HG03159 (cell line): ENCODE measurements around the gene BANF1.

Source experiments
- ATAC-seq: cut with Tn5 transposase; IDR thresholded peaks from one replicate; pipeline ENCODE4 v1.9.1; 2021; ENCODE audit warnings: mild to moderate bottlenecking, moderate library complexity; ENCODE audit not compliant: unreplicated experiment

Gene BANF1

DNA sequence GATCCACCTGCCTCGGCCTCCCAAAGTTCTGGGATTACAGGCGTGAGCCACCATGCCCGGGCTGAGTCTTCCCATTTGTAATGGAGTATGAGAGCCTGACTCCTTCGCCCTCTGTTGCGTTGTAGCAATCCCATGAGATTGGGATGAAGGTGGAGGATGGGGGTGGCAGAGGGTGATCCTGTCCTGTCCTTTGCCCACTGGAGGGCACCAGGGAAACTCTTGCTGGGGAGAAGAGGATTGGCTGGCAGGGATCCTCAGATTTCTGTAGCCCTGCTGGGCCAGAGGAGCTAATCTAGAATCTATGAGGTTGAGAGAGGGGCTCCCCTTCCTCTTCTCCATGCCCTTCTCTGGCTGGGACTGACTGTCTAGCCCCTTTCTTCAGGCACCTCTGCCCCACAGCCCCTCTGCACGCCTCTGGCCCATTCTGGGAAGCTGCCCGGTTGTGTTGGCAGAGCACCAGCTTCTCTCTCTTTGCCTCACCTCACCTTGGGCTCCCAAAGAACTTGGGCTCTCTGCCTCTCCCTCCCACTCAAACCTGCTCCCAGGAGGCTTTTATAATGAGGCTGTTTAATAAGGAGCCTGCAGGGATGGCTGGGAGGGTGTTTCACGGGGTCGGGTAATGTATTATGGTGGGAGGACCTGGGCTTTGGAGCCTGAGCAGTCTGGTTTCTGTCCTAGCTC is 33.5 kb downstream of the BANF1 start:
- ATAC-seq = no peak

DNA sequence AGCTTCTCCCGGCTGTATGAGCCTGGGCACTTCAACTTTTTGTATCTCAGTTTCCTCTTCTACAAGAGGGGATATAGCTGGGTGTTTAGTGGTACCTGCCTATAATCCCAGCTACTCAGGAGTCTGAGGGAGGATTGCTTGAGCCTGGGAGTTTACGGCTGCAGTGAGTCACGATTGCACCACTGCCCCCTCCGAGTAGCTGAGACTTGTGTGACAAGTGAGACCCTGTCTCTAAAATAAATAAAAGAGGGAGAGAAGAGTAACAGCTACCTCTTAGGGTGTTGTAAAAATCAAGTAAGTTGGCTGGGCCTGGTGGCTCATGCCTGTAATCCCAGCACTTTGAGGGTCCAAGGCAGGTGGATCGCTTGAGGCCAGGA is 34.0 kb downstream of the BANF1 start:
- no peak for ATAC-seq

GRCh38 chr11:66037327-66037726 is 35.0 kb downstream of the BANF1 start:
- no peak for ATAC-seq

DNA sequence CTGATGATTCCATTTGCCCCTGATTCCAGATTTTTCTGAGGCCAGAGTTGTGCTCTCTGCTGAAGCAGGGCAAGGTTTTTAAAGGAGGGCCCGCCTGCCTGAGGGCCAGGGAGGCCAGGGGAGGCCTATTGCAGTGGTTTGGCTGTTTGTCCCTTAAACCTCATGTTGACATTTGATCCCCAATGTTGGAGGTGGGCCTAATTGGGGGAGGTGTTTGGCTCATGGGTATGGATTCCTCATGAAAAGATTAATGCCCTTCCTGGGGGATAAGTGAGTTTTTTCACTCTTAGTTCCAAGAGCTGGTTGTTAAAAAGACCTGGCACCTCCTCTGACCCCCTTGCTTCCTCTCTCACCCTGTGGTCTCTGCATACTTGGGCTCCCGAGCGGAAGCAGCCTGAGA is 37.5 kb downstream of the BANF1 start:
- no peak for ATAC-seq

DNA sequence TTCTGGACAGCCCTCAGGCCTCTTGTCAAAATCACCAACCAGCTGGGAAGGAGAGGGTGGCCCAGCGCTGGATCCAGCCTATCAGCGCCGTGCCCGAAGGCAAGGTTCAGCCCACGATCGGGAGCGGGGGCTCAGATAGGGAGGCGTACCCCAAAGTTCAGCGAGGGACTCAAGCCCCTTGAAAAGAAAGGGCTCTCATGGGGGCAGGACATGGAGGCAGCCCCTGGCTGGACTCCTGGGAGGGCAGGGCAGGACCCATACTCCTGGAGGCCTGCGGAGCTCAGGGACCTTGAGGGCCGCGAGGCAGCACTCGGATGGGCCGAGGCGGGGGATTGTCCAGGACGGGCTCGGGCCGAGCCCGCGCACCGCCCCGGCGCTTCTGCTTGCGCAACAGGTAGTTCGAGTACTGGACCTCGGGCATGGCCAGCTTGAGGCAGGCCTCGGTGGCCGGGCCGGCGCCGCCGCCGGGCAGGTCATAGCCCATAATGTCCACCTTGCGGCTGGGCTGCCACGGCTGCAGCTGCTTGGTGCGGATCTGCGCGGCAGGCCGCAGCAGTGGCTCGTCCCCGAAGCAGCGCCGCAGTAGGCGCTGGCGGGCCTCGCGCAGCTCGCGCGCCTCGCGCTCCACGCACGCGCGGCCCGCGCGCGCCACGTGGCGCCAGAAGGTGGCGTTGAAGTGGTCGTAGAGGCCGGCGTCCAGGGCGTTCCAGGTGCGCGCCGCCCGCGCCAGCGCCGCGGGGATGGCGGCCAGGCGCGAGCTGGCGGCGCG is 40.1 kb downstream of the BANF1 start:
- no peak for ATAC-seq

- no peak for ATAC-seq
Measured at GRCh38 chr11:66042996-66043906, 40.9 kb downstream of the BANF1 start.

GRCh38 chr11:66044757-66045156 is 42.5 kb downstream of the BANF1 start:
- no peak for ATAC-seq

DNA sequence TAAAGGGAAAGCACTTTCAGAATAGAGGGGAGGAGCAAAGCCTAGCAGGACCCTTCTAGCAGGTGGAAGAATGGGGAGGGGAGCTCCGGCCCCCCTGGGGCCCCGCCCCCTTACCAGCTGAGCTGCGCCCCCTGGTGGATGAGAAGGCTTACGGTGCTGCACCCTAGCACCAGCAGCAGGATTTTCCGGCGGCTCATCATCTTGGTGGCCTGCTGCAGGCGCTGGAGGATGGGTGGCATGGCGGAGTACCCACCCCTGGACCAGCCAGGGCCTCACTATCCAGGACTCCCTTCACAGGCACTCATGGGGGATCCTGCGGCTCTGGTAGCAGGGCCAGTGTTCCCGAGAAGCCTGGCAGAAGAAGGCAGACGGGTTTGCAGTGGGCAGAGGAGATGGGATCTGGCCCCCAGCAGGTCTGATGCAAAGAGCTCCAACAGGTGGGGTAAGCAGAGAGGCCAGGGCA is 42.9 kb downstream of the BANF1 start:
- no peak for ATAC-seq

DNA sequence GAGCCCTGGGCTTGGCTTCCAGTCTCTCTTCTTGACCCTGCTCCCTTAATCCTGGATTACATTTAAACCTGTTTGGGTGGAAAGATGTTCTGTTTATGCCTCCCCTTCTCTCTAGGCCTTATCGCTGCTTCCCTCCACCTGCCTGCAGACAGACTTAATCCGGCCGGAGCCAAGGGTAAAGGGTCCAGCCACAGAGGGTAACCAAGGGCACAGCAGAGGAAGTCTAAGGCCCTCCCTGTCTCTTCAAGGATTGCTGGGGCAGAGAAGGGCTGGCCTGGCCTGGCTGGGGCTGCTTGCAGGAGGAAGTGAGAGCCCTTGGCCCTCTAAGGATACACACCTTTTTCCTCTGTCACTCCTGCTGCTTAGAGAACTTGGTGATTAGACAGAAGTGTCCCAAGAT is 44.6 kb downstream of the BANF1 start:
- ATAC-seq = no peak

DNA sequence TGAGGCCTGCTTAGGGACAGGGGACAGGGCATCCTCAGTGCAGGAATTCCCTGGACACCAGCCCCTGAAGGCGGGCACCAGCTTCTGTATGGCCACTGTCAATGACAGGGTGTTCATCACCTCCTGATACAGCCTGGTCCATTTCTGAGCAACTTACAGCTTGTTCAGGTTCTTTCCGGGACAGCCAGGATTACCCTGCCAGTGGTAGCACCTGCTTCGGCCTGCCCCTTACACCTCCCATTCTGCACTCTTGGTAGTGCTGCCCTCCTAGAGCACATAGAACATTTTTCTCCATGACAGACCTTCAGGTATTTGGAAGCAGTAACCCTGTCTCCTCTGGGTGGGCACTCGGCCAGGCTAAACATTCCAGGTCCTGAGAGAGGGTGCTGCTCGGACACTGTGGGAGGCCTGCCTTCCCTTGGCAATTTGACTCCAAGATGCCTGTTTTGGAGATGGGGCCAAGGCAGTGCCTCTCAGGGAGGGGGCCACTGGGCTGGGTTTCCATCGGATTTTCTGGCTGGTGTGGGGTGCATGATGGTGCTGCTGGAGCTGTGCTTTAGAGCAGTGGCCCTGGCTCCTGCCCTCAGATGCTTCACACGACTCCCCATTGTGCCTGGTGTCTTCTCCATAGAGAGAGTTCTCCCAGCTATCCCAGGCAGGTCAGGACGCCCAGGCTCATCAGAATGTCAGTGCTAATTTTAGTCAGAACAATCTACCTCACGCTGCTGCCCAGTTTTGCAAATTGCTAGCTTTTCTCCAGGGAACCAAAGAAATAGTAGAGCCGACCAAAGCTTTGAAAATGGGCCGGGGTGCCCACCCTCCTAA is 45.5 kb downstream of the BANF1 start:
- ATAC-seq = no peak

DNA sequence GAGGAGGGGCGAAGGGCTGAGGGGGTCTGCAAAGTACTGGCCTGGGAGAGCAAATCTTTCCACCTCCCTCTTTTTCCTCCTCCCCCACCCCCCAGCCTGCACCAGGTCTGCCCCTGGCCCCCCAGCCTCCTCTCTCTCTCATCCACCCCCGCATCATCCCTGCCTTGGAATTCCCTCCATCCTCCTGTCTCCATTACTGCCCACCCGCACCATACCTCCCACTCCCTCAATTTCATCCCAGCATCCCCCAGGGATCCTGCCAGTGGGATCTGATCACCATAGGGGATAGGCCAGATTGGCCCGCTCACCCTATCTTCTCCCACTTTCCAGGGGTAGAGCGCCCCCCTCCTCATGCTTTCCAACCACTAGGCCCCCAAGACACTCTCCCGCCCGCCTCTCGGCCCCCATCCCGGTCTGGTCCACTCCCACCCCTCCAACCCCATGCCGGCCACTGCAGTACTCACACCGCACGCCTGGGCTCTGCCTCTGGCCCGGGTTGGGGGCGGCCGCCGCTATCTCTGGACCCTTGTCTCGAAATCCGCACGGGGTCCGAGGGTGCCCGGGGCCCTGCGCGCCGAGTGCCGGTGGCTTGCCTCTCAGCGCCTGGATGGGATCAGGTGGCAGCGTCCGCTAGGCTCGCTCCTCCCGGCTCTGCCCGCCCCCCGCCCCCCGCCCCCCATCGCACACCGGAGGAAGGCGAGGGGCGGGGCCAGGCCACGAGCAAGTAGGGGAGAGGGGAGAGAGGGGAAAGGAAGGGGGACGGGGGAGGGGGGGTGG is 46.4 kb downstream of the BANF1 start, which contains the start of gene GAL3ST3:
Gene GAL3ST3 (minus strand): TSS at position 615 of the 777 bp plus-strand sequence. CDS start 3,746 bp downstream, outside the sequence.
- no peak for ATAC-seq

- ATAC-seq = no peak
Measured at GRCh38 chr11:66050581-66051231, 48.4 kb downstream of the BANF1 start.

DNA sequence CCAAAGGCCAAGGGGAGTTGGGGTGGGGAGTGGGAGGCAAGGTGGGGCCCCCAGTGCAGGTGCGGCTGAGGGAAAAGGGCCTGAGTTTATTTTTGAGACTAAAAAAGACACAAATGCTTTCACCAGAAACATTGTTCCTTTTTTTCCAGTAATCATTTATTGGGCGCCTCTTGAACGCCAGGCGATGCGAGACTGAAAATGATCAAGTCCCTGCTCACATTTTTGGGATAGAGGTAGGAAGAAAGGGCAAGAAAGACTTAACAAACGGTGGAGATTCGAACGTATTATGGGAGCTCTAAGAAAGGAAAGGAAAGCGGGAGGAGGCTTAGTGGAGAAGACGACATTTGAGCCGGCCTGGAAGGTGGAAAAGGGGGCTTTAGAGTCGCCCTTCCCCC is 49.1 kb downstream of the BANF1 start:
- no peak for ATAC-seq

DNA sequence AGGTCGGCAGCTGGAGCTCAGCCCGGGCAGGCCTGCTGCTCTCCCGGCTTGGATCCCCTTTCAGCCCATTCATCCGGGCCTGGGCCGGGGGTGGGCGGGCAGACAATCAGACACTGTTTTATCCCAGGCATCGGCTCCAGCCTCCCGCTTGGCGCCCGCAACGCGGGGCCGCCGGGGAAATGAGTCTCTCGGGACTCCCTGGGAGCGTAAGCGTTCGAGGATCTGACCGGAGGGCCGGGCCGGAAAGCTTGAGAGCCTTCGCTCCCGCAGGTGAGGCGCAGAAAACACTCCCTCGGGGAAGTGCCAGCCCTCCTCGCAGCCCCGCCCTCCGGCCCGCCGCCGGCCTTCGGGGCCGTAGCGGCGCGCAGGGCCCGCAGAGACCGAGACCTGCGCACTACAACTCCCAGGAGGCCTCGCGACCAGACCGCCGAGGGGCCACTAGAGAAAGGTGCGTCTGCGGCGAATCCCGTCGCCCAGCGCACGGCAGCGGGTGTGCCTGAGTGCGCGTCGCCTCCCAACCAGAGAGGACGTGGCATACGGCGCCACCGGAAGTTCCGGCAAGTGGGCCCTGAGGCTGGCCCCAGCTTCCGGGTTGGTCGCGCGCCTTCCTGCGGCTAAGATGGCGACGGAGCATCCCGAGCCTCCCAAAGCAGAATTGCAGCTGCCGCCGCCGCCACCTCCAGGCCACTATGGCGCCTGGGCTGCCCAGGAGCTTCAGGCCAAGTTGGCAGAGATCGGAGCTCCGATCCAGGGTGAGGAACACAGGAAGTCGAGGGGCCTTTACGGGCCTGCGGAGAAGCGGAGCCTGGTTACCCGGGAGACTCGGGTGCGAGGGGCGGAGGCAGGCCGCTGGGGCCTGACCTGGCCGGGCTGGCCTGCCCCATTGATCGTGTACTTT is 49.7 kb downstream of the BANF1 start, which contains the start of gene SF3B2:
Gene SF3B2 (plus strand): TSS at position 599 of the 898 bp plus-strand sequence. CDS start 21 bp downstream, at position 620.
- ATAC-seq = peak; percentile 89

DNA sequence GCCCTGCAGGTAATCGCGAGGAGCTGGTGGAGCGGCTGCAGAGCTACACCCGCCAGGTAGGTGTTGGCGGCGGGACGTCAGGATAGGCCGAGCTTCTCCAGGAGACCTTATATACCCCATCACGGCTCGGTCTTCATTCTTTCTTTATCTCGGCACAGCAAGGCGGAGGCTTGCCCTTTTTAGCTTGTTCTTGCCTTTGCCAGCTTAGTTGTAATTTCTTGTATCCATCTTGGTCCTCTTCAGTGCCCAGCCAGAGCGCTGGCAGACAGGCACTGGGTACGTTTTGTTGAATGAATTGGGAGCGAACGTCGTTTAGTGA is 50.3 kb downstream of the BANF1 start:
- ATAC-seq = no peak
